Measurements from ENCODE around the gene ULK4. TPM values are rescaled to one million over a fixed set of nuclear protein-coding genes. Genes with fewer than 3 reads are reported as not detected.

The ULK4 gene
- total RNA-seq, 4 donors from 2014 or later: 3.2 to 18.7 (median 12.6) TPM

DNA sequence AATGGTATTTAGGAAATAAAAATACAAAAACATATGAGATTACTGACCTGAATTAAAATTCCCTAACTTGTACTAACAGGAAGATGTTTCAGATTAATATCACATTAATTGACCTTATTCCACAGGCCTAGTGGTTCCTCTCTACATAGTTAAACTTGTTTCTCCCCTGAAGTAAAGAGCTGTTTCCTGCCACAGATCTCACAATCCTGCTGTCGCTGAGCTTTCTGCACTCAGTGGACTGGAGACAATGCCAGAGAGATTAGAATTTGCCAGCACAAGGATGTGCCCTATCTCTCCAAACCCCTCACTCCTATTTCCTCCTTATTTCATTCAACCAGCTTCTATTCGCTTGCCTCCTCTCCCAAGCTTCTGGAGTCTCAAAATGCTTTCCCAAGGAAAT is 632.0 kb downstream of the ULK4 start:
- no peak for DNase-seq (ENCODE audit: low spot score in 2 of 2)
- 45 to 56% methylated on average over 2 of the region's 2 CpGs for WGBS, 2 donors
- intact Hi-C loops (cut with DNase I; ENCODE audit: low total_unique reads): no loop called here
- no peak overlapping the region for H3K4me3 ChIP-seq (ENCODE audit: low read depth, poor library complexity, severe bottlenecking)
- TF ChIP-seq, protein P1, sequence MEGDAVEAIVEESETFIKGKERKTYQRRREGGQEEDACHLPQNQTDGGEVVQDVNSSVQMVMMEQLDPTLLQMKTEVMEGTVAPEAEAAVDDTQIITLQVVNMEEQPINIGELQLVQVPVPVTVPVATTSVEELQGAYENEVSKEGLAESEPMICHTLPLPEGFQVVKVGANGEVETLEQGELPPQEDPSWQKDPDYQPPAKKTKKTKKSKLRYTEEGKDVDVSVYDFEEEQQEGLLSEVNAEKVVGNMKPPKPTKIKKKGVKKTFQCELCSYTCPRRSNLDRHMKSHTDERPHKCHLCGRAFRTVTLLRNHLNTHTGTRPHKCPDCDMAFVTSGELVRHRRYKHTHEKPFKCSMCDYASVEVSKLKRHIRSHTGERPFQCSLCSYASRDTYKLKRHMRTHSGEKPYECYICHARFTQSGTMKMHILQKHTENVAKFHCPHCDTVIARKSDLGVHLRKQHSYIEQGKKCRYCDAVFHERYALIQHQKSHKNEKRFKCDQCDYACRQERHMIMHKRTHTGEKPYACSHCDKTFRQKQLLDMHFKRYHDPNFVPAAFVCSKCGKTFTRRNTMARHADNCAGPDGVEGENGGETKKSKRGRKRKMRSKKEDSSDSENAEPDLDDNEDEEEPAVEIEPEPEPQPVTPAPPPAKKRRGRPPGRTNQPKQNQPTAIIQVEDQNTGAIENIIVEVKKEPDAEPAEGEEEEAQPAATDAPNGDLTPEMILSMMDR (IDR thresholded peaks at IDR 0.05): no peak
- TF ChIP-seq POLR2A (IDR thresholded peaks at IDR 0.05): no peak

DNA sequence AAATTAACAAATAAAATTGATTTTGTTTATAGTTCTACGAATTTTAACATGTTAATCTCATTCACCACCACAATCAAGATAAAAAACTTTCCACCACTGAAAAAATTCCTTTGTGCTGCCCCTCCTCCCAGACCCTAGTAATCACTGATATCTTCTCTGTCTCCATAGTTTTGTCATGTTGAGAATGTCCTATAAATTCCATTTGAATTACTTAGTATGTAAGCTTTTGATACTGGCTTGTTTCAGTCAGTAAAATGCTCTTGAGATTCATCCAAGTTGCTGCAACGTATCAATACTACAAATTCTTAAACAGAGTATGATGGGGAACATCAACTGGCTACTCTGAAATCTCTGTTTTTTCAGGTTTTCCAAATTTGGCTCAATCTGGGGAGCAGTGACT is 633.0 kb downstream of the ULK4 start:
- TF ChIP-seq POLR2A (IDR thresholded peaks at IDR 0.05): no peak
- TF ChIP-seq, protein P1 (IDR thresholded peaks at IDR 0.05): no peak
- DNase-seq (ENCODE audit: low spot score in 2 of 2): no peak
- H3K4me3 ChIP-seq (ENCODE audit: low read depth, poor library complexity, severe bottlenecking): no peak overlapping the region
- intact Hi-C loops (cut with DNase I; ENCODE audit: low total_unique reads): no loop called here
- WGBS, 2 donors: 45 to 49% methylated on average over 2 of the region's 2 CpGs

- no peak overlapping the region for H3K4me3 ChIP-seq (ENCODE audit: low read depth, poor library complexity, severe bottlenecking)
- intact Hi-C loops (cut with DNase I; ENCODE audit: low total_unique reads): no loop called here
- 58 to 65% methylated on average over 6 of the region's 6 CpGs for WGBS, 2 donors
- TF ChIP-seq POLR2A (IDR thresholded peaks at IDR 0.05): no peak
- TF ChIP-seq, protein P1 (IDR thresholded peaks at IDR 0.05): no peak
- no peak for DNase-seq (ENCODE audit: low spot score in 2 of 2)
These were observed 634.2 kb downstream of the ULK4 start for GRCh38 chr3:41327718-41328117.

DNA sequence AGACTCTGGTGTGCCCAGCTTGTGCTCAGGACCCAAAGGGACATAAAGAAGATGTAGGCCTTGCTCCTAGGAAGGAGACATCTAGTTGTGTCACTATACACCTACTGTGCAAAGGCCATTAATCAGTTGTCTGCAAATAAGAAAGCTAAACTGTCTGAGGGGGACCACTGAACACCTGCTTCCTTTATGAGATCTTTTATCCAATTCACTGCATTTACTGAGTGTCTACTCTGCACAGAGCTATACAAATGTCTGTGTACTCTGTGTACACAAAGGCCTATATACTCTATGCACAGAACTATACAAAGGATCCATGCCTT is 637.8 kb downstream of the ULK4 start:
- intact Hi-C loops (cut with DNase I; ENCODE audit: low total_unique reads): no loop called here
- H3K4me3 ChIP-seq (ENCODE audit: low read depth, poor library complexity, severe bottlenecking): no peak overlapping the region
- TF ChIP-seq POLR2A (IDR thresholded peaks at IDR 0.05): no peak
- TF ChIP-seq, protein P1 (IDR thresholded peaks at IDR 0.05): no peak
- DNase-seq (ENCODE audit: low spot score in 2 of 2): no peak

GRCh38 chr3:41323467-41324155 is 638.3 kb downstream of the ULK4 start:
- TF ChIP-seq POLR2A (IDR thresholded peaks at IDR 0.05): no peak
- TF ChIP-seq, protein P1 (IDR thresholded peaks at IDR 0.05): no peak
- 53 to 69% methylated on average over 3 of the region's 3 CpGs for WGBS, 2 donors
- no peak for DNase-seq (ENCODE audit: low spot score in 2 of 2)
- intact Hi-C loops (cut with DNase I; ENCODE audit: low total_unique reads): no loop called here
- H3K4me3 ChIP-seq (ENCODE audit: low read depth, poor library complexity, severe bottlenecking): no peak overlapping the region

GRCh38 chr3:41321642-41321980 is 640.3 kb downstream of the ULK4 start:
- WGBS, 2 donors: 93 to 94% methylated on average over 5 of the region's 5 CpGs
- intact Hi-C loops (cut with DNase I; ENCODE audit: low total_unique reads): no loop called here
- TF ChIP-seq POLR2A (IDR thresholded peaks at IDR 0.05): no peak
- TF ChIP-seq, protein P1 (IDR thresholded peaks at IDR 0.05): no peak
- no peak overlapping the region for H3K4me3 ChIP-seq (ENCODE audit: low read depth, poor library complexity, severe bottlenecking)
- no peak for DNase-seq (ENCODE audit: low spot score in 2 of 2)

Measured in lower leg skin (tissue), 4 donors.